ENCODE measurements around the gene MRPL52. TPM values are rescaled to one million over a fixed set of nuclear protein-coding genes. Genes with fewer than 3 reads are reported as not detected.

The MRPL52 gene
- total and polyA plus RNA-seq, 2 experiments from 2014 or later, result 97.9 to 259 TPM

DNA sequence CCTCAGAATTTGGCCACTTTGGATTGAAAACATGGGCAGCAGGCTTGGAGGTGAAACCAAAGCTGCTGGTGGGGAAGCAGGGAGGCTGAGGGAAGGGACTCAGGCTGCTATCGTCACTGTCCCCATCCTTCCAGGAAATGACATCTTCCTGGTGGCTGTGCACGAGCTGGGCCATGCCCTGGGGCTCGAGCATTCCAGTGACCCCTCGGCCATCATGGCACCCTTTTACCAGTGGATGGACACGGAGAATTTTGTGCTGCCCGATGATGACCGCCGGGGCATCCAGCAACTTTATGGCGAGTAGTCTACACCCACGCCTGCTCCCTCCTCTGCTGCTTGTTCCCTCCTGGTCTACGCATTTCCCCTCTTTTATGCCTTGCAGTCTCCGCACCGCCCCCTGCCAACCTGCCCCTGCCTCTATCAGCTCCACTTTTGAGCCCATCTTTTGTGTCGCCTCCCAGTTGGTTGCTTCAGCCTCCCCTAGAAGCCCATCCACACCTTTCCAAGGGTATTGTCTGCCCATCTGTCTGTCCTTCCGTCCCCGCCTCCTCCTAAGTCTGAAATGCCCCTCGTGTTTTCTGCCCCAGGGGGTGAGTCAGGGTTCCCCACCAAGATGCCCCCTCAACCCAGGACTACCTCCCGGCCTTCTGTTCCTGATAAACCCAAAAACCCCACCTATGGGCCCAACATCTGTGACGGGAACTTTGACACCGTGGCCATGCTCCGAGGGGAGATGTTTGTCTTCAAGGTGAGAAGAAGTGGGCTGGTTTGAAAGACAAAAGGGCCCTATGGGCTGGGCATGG is 13.6 kb downstream of the MRPL52 start:
- TF ChIP-seq, protein P1, sequence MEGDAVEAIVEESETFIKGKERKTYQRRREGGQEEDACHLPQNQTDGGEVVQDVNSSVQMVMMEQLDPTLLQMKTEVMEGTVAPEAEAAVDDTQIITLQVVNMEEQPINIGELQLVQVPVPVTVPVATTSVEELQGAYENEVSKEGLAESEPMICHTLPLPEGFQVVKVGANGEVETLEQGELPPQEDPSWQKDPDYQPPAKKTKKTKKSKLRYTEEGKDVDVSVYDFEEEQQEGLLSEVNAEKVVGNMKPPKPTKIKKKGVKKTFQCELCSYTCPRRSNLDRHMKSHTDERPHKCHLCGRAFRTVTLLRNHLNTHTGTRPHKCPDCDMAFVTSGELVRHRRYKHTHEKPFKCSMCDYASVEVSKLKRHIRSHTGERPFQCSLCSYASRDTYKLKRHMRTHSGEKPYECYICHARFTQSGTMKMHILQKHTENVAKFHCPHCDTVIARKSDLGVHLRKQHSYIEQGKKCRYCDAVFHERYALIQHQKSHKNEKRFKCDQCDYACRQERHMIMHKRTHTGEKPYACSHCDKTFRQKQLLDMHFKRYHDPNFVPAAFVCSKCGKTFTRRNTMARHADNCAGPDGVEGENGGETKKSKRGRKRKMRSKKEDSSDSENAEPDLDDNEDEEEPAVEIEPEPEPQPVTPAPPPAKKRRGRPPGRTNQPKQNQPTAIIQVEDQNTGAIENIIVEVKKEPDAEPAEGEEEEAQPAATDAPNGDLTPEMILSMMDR (IDR thresholded peaks at IDR 0.05; ENCODE audit: low read depth, low read length), result no peak
- DNase-seq (ENCODE audit: low read depth in 1 of 2, low spot score in 1 of 2), result no peak
- Histone ChIP-seq H3K9me3 (ENCODE audit: low read depth) (no peaks in the 10 kb centered on the region), H3K36me3 (no peaks in the 10 kb centered on the region), H3K4me3 (no peak overlapping the region), H3K4me1 (ENCODE audit: low read depth) (peaks cover 9% of the 10 kb centered on the region), H3K27ac (no peak overlapping the region), H3K27me3 (no peaks in the 10 kb centered on the region)

DNA sequence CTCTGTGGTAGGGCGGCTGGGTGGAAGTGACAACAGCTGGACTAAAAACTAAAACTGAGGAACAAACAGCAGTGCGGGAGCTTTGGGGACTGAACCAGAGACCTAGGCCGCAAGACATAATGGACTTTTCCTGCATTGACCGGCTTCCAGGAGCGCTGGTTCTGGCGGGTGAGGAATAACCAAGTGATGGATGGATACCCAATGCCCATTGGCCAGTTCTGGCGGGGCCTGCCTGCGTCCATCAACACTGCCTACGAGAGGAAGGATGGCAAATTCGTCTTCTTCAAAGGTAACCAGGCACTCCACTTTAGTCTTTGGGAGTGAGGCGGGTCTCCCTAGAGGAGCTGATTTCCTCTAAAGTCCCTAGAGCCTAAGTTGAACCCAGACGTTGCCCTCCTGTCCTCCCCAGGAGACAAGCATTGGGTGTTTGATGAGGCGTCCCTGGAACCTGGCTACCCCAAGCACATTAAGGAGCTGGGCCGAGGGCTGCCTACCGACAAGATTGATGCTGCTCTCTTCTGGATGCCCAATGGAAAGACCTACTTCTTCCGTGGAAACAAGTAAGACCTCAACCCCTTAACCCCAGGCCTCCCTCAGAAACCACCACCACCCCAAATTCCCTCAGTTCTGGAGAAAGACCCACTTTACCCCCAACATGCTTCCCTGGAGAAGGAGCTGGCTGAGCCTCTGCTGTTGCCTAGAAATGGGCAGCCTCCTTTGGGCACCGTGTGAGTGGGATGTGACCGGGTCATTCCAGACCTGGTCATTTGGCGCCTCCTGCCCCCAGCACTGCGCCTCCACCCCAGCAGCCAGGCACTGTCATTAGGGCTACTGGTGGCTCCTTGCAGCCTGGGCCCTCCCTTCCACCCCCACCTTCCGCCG is 14.8 kb downstream of the MRPL52 start:
- H3K27ac ChIP-seq, result no peak overlapping the region
- H3K4me3 ChIP-seq, result no peak overlapping the region
- no peaks in the 10 kb centered on the region for H3K36me3 ChIP-seq
- no peak for DNase-seq (ENCODE audit: low read depth in 1 of 2, low spot score in 1 of 2)
- TF ChIP-seq, protein P1 (IDR thresholded peaks at IDR 0.05; ENCODE audit: low read depth, low read length), result no peak
- no peaks in the 10 kb centered on the region for H3K27me3 ChIP-seq
- no peaks in the 10 kb centered on the region for H3K9me3 ChIP-seq (ENCODE audit: low read depth)
- H3K4me1 ChIP-seq (ENCODE audit: low read depth), result peaks cover 5% of the 10 kb centered on the region

DNA sequence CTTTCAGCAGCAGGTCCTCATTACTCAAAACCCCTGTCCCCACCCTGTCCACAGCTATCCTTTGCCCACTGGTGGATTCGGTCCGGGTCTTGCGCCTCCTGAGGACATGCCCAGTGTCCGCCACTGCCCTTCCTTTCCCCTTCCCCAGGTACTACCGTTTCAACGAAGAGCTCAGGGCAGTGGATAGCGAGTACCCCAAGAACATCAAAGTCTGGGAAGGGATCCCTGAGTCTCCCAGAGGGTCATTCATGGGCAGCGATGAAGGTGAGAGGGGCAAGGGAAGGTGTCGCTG is 15.4 kb downstream of the MRPL52 start:
- H3K36me3 ChIP-seq, result no peaks in the 10 kb centered on the region
- H3K4me1 ChIP-seq (ENCODE audit: low read depth), result peaks cover 5% of the 10 kb centered on the region
- no peak for DNase-seq (ENCODE audit: low read depth in 1 of 2, low spot score in 1 of 2)
- no peak overlapping the region for H3K27ac ChIP-seq
- no peak overlapping the region for H3K4me3 ChIP-seq
- H3K27me3 ChIP-seq, result no peaks in the 10 kb centered on the region
- TF ChIP-seq, protein P1 (IDR thresholded peaks at IDR 0.05; ENCODE audit: low read depth, low read length), result no peak
- H3K9me3 ChIP-seq (ENCODE audit: low read depth), result no peaks in the 10 kb centered on the region

DNA sequence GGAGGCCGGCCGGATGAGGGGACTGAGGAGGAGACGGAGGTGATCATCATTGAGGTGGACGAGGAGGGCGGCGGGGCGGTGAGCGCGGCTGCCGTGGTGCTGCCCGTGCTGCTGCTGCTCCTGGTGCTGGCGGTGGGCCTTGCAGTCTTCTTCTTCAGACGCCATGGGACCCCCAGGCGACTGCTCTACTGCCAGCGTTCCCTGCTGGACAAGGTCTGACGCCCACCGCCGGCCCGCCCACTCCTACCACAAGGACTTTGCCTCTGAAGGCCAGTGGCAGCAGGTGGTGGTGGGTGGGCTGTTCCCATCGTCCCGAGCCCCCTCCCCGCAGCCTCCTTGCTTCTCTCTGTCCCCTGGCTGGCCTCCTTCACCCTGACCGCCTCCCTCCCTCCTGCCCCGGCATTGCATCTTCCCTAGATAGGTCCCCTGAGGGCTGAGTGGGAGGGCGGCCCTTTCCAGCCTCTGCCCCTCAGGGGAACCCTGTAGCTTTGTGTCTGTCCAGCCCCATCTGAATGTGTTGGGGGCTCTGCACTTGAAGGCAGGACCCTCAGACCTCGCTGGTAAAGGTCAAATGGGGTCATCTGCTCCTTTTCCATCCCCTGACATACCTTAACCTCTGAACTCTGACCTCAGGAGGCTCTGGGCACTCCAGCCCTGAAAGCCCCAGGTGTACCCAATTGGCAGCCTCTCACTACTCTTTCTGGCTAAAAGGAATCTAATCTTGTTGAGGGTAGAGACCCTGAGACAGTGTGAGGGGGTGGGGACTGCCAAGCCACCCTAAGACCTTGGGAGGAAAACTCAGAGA is 16.3 kb downstream of the MRPL52 start:
- H3K27me3 ChIP-seq, result no peaks in the 10 kb centered on the region
- TF ChIP-seq, protein P1 (IDR thresholded peaks at IDR 0.05; ENCODE audit: low read depth, low read length), result no peak
- no peak overlapping the region for H3K4me3 ChIP-seq
- no peaks in the 10 kb centered on the region for H3K36me3 ChIP-seq
- no peak overlapping the region for H3K27ac ChIP-seq
- H3K9me3 ChIP-seq (ENCODE audit: low read depth), result no peaks in the 10 kb centered on the region
- DNase-seq (ENCODE audit: low read depth in 1 of 2, low spot score in 1 of 2), result no peak
- peaks cover 2% of the 10 kb centered on the region for H3K4me1 ChIP-seq (ENCODE audit: low read depth)

DNA sequence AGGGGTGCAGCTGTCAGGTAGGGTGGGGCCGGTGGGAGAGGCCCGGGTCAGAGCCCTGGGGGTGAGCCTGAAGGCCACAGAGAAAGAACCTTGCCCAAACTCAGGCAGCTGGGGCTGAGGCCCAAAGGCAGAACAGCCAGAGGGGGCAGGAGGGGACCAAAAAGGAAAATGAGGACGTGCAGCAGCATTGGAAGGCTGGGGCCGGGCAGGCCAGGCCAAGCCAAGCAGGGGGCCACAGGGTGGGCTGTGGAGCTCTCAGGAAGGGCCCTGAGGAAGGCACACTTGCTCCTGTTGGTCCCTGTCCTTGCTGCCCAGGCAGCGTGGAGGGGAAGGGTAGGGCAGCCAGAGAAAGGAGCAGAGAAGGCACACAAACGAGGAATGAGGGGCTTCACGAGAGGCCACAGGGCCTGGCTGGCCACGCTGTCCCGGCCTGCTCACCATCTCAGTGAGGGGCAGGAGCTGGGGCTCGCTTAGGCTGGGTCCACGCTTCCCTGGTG is 17.2 kb downstream of the MRPL52 start:
- Histone ChIP-seq H3K4me1 (ENCODE audit: low read depth) (no peaks in the 10 kb centered on the region), H3K27me3 (no peaks in the 10 kb centered on the region), H3K36me3 (no peaks in the 10 kb centered on the region), H3K27ac (no peak overlapping the region), H3K9me3 (ENCODE audit: low read depth) (no peaks in the 10 kb centered on the region), H3K4me3 (no peak overlapping the region)
- DNase-seq (ENCODE audit: low read depth in 1 of 2, low spot score in 1 of 2), result no peak
- TF ChIP-seq, protein P1 (IDR thresholded peaks at IDR 0.05; ENCODE audit: low read depth, low read length), result no peak
